ENCODE data around the gene KNL1.
"Not testable (repeated sequence)": the region's sequence is repeated elsewhere in the genome, so short reads cannot be mapped to it uniquely, and the experiment has no call there.

Gene KNL1, protein sequence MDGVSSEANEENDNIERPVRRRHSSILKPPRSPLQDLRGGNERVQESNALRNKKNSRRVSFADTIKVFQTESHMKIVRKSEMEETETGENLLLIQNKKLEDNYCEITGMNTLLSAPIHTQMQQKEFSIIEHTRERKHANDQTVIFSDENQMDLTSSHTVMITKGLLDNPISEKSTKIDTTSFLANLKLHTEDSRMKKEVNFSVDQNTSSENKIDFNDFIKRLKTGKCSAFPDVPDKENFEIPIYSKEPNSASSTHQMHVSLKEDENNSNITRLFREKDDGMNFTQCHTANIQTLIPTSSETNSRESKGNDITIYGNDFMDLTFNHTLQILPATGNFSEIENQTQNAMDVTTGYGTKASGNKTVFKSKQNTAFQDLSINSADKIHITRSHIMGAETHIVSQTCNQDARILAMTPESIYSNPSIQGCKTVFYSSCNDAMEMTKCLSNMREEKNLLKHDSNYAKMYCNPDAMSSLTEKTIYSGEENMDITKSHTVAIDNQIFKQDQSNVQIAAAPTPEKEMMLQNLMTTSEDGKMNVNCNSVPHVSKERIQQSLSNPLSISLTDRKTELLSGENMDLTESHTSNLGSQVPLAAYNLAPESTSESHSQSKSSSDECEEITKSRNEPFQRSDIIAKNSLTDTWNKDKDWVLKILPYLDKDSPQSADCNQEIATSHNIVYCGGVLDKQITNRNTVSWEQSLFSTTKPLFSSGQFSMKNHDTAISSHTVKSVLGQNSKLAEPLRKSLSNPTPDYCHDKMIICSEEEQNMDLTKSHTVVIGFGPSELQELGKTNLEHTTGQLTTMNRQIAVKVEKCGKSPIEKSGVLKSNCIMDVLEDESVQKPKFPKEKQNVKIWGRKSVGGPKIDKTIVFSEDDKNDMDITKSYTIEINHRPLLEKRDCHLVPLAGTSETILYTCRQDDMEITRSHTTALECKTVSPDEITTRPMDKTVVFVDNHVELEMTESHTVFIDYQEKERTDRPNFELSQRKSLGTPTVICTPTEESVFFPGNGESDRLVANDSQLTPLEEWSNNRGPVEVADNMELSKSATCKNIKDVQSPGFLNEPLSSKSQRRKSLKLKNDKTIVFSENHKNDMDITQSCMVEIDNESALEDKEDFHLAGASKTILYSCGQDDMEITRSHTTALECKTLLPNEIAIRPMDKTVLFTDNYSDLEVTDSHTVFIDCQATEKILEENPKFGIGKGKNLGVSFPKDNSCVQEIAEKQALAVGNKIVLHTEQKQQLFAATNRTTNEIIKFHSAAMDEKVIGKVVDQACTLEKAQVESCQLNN (N-terminal part only)

DNA sequence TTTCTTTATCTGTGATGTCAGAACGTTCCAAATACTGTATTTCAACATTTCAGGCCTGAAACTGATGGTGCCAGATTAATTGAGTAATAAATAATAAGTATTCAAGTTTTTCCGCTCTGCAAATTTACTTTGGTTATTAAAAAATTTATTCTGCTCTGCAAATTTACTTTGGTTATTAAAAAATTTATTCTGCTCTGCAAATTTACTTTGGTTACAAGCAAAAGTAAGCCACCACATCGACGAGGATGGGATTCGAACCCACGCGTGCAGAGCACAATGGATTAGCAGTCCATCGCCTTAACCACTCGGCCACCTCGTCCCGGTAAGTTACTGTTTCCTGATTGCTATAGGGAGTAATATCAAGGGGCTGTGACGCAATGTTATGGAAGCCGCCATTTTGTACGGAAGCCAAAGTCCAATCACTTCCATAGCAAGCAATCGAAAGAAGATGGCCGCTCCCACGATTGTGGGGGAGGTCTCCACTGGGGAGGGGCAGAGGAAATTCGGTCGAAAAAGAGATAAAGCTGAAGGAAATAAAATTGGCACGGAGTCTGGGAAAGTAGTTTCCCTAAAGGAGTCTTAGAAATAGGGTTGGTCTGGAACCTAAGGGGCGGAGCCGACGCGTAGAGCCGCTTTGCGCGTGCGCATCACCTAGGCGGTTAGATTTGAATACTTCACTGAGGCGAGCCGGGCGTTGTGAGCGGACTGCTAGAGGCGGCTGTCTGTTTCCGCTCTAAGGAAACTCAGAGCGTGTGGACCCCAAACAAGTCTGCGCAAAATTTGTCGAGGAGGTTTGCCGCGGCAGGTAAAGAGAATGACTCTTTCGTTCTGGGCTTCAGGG, at the start of gene KNL1:
TSS of gene KNL1 (plus strand) at position 662 of the 841 bp plus-strand sequence. CDS start 8,683 bp downstream, outside the sequence.
- DNase-seq (ENCODE audit: low read depth): peak; percentile 87

DNA sequence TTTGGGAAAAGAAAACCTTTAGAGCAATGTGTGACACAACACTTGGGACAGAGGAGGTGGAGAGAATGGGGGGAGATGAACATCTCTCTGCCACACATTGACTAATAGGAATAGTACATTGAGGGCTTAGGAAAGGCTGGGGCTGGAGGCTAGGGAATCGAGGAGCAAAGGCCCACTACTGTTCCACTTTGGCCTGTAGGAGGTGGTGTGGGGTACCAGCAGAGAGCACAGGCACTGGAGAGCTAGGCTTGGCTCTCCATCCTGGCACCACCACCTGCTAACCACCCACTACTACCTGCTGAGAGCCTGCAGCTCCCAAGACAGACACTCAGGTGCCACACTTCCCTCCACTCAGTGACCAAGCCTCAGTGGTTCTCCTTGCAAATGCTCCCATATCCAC, 48.6 kb upstream of the KNL1 start:
- DNase-seq (ENCODE audit: low read depth): no peak

DNA sequence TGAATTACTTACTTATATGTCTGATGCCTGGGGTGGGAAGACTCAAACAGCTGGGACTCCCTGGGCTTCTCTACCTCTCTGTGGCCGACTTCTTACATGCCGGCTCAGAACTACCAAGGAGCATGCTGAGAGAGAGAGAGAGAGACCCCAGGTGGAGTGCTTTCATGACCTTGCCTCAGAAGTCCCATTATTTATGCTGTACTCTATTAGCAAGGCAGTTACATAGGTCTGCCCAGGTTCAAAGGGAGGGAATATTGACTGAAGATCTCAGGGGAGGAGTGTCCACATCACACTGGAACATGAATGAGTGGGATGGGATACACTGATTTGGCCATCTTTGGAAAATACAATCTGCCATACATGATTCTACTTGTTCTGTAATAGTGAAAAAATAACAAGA, 45.4 kb upstream of the KNL1 start:
- no peak for DNase-seq (ENCODE audit: low read depth)

DNA sequence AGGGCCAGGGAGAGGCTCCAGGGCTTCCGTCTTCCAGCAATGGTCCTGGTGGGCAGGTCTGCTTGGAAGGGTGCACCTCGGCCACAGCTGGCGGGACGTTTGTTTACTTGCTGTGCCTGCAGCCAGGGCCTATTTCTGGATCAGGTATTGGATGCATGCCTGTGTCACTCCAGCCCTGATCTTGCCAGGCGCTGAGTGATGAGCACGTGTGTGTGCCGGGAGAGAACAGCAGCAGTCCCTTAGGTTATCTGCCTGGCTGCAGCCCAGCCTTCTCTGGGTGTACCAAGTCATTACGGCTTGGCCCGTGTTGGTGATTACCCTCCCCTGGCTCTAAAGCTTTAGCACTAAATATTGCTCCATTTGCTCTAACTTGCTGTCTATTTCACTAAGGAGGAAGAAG, 44.2 kb upstream of the KNL1 start:
- no peak for DNase-seq (ENCODE audit: low read depth)

DNA sequence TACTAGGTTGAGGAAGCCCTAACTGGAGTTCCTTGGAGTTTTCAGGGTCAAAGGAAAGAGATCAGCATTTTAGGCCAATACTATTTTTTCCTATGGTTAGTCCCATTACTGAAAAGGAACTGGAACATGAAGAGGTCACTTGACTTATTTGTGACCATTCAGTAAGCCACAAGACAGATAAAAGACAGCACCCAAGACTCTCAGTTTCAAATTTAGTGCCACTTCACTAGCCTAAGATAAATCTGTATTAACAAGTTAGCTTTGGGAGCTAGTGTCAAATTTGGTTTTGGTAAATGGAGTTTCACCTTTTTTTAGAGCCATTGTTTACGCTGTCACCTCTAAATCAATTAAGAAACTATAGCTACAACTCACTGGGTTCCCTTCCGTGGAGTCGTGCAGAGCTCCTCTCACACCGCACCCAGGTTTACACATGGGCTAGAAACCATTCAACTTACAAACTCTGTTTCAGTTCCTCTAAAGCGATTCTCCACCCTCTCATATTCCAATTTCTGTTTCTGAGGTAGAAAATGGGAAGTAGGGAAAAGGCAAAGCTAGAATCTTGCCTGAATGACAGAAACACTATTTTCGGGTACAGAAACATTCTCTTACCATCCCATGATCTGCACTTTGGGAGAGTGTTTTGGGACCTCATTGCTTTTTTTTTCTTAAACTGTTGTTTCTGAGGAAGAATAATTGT, 43.6 kb upstream of the KNL1 start:
- DNase-seq (ENCODE audit: low read depth): no peak

DNA sequence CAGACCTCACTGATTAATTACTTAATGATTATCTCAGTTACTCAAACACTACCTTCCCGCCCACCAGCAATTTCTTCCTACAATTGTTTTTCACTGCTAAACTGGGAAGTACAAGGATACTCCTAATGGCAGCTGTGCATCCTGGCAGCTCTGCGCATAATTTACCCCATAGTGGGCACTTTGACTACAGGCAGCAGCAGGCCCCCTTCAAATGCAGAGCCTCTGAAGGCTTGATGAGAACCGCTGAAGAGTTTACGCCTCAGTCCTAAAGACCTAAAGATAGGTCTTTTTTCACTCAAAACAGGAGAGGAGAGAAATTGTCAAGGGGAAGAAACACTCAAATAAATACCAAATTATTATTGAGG, 39.9 kb upstream of the KNL1 start:
- no peak for DNase-seq (ENCODE audit: low read depth)

DNA sequence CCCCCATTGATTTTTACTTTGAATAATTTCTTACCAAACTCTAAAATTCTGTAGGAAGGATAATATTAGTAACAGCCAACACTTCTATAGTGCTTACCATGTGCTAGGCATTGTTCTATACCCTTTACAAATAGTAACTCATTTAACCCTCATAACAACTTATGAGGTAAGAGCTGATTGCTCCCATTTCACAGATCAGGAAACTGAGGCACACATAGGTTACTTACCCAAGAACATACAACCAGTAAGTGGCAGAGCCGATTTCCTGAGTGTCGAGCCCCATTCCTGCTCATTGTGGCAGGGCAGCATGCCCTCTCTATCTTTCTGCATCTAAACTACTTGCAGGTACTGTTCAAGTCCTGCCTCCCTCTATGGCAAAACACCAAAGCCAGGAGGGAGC, 38.2 kb upstream of the KNL1 start:
- DNase-seq (ENCODE audit: low read depth): no peak

DNA sequence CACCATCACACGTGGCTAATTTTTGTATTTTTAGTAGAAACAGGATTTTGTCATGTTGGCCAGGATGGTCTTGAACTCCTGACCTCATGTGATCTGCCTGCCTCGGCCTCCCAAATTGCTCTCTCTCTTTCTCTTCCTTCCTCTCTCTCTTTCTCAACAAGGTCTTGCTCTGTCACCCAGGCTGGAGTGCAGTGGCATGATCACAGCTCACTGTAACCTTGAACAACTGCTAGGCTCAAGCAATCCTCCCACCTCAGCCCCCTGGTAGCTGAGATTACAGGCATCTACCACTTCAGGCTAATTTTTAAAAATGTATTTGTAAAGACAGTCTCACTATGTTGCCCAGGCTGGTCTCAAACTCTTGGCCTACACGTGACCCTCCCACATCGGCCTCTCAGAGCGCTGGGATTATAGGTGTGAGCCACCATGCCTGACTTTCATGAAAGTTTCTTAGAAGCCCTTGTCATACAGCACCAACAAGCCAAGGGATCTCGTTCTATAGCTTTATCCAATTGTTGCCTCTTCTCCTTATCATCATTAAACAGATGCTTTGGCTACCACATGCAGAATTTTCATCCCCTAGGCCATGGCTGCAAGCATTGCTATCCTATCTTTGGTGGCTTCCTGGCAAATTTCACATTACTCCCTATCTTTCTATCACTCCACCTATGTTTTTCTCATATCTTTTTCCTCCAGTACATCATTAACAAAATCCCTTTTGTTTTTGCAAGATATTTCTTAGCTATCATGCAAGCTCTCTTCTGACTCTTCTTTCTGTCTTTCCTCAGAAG, 34.9 kb upstream of the KNL1 start:
- DNase-seq (ENCODE audit: low read depth): no peak

DNA sequence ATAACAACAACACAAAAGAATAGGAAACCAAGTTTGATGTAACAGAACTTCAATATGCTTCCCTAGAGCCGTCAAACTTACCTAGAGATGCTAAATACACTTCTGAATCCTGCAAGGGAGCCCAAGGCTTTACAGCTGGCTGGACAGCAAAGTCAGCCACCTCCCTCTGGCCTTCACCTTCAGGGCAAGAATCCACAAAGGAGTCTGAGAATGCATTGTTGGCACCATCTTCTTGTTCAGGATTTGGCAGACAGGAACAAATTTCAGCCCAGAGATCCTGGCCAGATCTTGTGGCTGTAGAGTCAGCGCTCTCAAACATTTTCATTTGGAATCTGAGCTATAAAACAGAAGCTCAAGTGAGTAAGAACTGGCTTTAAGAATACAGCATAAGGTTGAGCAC, 31.4 kb upstream of the KNL1 start:
- no peak for DNase-seq (ENCODE audit: low read depth)

DNA sequence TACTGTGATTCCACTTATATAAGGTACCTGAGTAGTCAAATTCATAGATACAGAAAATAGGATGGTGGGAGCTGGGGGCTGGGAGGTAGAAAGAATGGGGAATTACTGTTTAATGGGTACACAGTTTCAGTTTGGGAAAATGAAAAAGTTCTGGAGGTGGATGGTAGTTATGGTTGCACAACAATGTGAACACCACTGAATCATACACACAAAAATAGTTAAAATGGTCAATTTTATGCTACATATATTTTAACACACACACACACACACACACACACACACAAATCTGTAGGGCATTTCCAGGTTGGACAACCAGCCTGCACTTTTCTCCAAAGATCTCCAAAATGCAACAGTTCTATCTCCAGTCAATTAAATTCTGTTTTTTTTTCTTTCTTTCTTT, 30.6 kb upstream of the KNL1 start:
- DNase-seq (ENCODE audit: low read depth): no peak

DNA sequence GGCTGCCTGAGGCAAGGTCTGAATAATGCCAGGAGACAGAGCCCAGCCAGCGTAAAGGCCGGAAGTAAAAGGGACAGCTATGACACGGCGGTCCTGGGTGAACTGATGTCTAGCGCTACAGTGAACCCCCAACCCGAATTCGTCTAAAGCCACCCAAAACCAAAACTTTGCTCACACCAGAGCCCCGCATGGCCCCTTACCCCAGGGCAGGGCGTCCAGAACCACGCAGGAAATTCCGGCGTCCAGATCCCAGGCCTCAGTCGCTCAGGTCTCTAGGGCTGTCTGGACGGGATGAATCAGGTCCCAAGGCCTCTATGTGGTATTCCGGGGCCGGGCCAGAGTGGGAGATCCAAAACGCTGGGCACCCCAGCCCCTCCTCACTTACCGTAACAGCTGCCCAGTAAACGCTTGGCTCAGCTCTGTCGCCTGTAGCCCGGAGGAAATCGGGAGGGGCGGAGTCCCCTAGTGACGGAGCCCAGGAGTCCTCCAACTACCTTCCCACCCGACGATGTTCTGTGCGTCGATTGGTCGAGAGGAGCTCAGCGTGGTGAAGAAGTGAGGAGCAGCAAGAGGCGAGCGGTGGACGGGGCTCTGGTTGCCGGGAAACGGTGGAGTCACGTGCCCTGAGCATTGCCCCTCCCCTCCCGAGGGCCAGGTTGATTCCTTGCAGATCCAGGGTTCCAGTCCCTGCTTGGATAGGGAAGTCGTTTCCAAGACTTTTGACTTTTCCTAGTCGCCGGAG, 29.3 kb upstream of the KNL1 start, which contains the start of gene CCDC32:
TSS of gene CCDC32 (minus strand) at position 452 of the 742 bp plus-strand sequence. CDS start 2,027 bp downstream, outside the sequence.
- DNase-seq (ENCODE audit: low read depth): peak; percentile 99

DNA sequence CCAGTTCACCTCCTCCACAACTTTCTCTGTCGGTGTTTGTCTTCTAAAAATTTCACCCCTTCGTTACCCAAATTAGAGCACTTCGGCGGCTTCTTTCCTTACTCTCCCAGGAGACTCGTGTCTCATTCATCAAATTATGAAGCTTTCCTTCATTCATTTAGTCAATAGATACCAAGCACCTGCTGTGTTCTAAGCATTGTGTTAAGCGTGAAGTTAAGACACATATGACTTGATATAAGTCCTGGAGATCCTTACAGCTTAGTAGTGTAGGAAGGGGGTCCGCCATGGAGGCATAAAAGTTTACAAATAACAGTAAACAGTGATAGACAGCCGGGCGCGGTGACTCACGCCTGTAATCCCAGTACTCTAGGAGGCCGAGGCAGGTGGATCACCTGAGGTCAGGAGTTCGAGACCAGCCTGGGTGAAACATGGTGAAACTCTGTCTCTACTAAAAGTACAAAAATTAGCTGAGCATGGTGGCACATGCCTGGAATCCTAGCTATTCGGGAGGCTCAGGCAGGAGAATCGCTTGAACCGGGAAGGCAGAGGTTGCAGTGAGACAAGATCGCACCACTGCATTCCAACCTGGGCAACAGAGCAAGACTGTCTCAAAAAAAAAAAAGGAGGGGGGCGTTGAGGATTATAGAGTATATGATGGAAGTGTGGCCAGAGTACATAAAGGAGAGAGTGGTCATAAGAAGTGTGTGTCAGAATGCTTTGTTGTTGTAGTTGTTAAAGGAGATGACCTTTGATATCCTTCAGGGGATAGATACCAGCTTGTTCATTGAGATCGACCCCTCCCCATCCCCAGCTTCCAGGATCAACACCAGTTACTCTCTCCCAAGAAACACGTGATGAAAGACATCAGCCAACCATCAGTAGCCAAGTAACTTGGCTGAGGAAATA, 28.5 kb upstream of the KNL1 start:
- DNase-seq (ENCODE audit: low read depth): no peak

DNA sequence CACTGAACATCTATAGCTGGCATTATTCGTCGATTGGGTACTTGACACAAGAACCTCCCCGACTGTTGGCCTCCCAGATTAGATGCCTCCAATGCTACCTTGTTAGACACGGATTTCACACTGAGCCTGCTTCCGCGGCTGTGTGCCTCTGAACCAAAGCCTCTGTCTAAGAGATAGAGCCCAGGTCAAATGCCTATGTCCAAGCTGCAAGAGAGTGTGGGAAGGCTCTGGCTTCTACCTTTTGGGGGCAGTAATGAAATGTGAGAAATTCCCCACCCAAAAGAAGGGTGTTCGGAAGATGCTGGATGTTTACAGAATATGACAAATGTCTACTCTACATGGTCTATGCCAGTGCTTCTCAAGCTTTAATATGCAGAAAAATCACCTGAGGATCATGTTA, 26.9 kb upstream of the KNL1 start:
- no peak for DNase-seq (ENCODE audit: low read depth)

DNA sequence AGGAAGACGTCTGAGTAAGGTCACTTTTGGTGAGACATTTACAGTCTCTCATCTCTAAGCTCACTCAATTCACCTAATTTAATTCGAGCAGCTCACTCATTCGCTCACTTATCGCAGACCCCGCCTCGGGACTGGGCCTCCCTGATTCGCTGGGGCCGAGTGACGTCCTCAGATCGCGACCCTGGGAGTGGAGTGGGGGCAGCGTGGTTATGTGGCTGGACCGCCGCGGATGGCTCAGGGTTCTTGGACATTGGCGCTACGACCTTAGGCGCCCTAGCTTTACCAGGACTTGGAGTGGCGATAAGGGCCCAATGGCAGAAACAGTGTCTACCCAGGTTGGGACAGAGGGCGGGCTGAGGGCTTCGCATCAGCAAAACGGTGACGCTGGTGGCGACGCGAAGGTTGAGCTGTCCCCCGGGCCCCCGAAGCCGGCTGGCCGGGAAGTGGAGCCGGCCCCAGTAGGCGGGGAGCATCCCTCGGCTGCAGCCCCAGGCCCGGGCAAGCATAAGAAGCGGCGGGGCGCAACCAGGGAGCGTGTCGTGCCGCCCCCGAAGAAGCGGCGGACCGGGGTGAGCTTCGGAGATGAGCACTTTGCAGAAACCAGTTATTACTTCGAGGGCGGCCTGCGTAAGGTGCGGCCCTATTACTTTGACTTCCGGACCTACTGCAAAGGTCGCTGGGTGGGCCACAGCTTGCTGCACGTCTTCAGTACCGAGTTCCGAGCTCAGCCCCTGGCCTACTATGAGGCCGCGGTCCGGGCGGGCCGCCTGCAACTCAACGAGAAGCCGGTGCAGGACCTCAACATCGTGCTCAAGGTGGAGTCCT, 24.7 kb upstream of the KNL1 start, which contains the start of gene RPUSD2:
TSS of gene RPUSD2 (plus strand) at position 171 of the 825 bp plus-strand sequence. CDS start at position 210, 39 bp downstream.
- peak; percentile 89 for DNase-seq (ENCODE audit: low read depth)

DNA sequence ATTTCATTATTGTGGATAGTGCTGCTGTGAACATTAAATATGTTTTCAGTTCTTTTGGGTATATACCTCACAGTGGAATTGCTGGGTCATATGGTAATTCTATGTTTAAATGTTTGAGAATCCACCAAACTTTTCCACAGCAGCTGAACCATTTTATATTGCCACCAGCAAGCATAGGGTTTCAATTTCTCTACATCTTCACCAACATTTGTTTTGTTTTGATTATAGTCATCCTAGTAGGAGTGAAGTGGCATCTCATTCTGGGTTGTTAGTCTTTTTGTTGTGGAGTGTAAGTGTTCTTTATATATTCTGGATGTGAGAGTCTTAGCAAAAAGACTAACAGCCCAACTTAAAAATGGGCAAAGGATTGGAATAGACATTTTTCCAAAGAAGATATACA, 18.9 kb upstream of the KNL1 start:
- no peak for DNase-seq (ENCODE audit: low read depth)

DNA sequence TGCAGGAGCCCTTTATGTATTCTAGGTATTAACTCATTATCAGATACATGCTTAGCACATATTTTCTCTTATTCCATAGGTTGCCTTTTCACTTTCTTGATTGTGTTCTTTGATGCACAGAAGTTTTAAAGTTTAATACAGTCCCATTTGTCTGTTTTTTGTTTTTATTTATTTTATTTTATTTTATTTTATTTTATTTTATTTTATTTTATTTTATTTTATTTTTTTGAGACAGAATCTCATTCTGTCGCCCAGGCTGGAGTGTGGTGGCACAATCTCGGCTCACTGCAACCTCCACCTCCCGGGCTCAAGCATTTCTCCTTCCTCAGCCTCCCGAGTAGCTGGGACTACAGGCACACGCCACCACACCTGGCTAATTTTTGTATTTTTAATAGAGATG, 17.1 kb upstream of the KNL1 start:
- DNase-seq (ENCODE audit: low read depth): not testable (repeated sequence)

DNA sequence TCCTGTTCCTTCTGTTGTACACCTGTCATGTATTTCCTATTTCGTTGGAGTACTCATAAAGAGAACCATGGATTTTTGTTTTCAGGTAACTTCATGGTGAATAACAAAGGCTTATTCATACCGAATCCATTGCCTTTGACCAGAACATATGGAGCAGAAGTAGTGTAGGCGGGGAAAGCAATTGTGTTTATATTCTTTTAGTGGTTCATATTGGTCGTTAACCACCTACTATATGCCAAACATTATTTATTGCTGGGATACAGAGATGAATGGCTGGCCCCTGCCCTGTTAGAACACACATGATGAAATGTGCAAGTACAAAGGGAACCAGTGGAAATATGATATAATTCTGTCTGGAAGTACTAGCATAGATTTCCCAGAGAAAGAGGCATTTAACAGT, 15.2 kb upstream of the KNL1 start:
- no peak for DNase-seq (ENCODE audit: low read depth)

Measured in stromal cell of bone marrow (primary cell).